Measurements from ENCODE around the gene THOC6. TPM values are rescaled to one million over a fixed set of nuclear protein-coding genes. Genes with fewer than 3 reads are reported as not detected.

The THOC6 gene
- total RNA-seq, 2 donors from 2014 or later, result 22.9 to 28.0 TPM

- H3K4me3 ChIP-seq, result no peak overlapping the region
- H3K27ac ChIP-seq, result no peak overlapping the region
- no peak for DNase-seq (ENCODE audit: low spot score)
- H3K36me3 ChIP-seq, result no peaks in the 10 kb centered on the region
- 95% methylated on average over 24 of the region's 24 CpGs for WGBS
- no peak for TF ChIP-seq POLR2A (IDR thresholded peaks at IDR 0.05)
- TF ChIP-seq CTCF (IDR thresholded peaks at IDR 0.05), result no peak
- no peak for TF ChIP-seq POLR2AphosphoS5 (IDR thresholded peaks at IDR 0.05)
- intact Hi-C loops (cut with DNase I), result no loop called here
- peaks cover 25% of the 10 kb centered on the region for H3K4me1 ChIP-seq (replicated peaks)
- no peaks in the 10 kb centered on the region for H3K27me3 ChIP-seq (replicated peaks; ENCODE audit: insufficient read depth)
- H3K9me3 ChIP-seq, result no peaks in the 10 kb centered on the region
Measured at GRCh38 chr16:3026609-3027488, 3.0 kb downstream of the THOC6 start.

- no peaks in the 10 kb centered on the region for H3K27me3 ChIP-seq (replicated peaks; ENCODE audit: insufficient read depth)
- H3K27ac ChIP-seq, result no peak overlapping the region
- DNase-seq (ENCODE audit: low spot score), result no peak
- H3K4me1 ChIP-seq (replicated peaks), result peaks cover 19% of the 10 kb centered on the region
- H3K9me3 ChIP-seq, result no peaks in the 10 kb centered on the region
- intact Hi-C loops (cut with DNase I), result no loop called here
- TF ChIP-seq CTCF (IDR thresholded peaks at IDR 0.05), result no peak
- WGBS, result 87% methylated on average over 8 of the region's 8 CpGs
- no peak overlapping the region for H3K4me3 ChIP-seq
- no peaks in the 10 kb centered on the region for H3K36me3 ChIP-seq
Measured at GRCh38 chr16:3027489-3027795, 3.6 kb downstream of the THOC6 start.

GRCh38 chr16:3027983-3028715 is 4.3 kb downstream of the THOC6 start:
- peak; percentile 74 to 89 (median 88) for TF ChIP-seq CTCF (IDR thresholded peaks at IDR 0.05)
- TF ChIP-seq POLR2A (IDR thresholded peaks at IDR 0.05), result peak; percentile 52
- TF ChIP-seq POLR2AphosphoS5 (IDR thresholded peaks at IDR 0.05), result peak; percentile 75
- 16% methylated on average over 45 of the region's 58 CpGs for WGBS

GRCh38 chr16:3028716-3029319 is 5.0 kb downstream of the THOC6 start:
- DNase-seq (ENCODE audit: low spot score), result no peak
- H3K4me1 ChIP-seq (replicated peaks), result peaks cover 9% of the 10 kb centered on the region
- no peaks in the 10 kb centered on the region for H3K36me3 ChIP-seq
- H3K27ac ChIP-seq, result no peak overlapping the region
- no peaks in the 10 kb centered on the region for H3K9me3 ChIP-seq
- H3K4me3 ChIP-seq, result no peak overlapping the region
- H3K27me3 ChIP-seq (replicated peaks; ENCODE audit: insufficient read depth), result no peaks in the 10 kb centered on the region
- TF ChIP-seq POLR2A (IDR thresholded peaks at IDR 0.05) (no peak), CTCF (IDR thresholded peaks at IDR 0.05) (no peak), POLR2AphosphoS5 (IDR thresholded peaks at IDR 0.05) (no peak)
- intact Hi-C loops (cut with DNase I), result no loop called here
- 27% methylated on average over 15 of the region's 15 CpGs for WGBS

More at GRCh38 chr16:3027983-3028715, 4.3 kb downstream of the THOC6 start:
- no peaks in the 10 kb centered on the region for H3K27me3 ChIP-seq (replicated peaks; ENCODE audit: insufficient read depth)
- peak; percentile 85 for DNase-seq (ENCODE audit: low spot score)
- no peaks in the 10 kb centered on the region for H3K36me3 ChIP-seq
- H3K4me3 ChIP-seq, result no peak overlapping the region
- peaks cover 12% of the 10 kb centered on the region for H3K4me1 ChIP-seq (replicated peaks)
- peak overlapping the region; percentile 12 to 28 for H3K27ac ChIP-seq
- H3K9me3 ChIP-seq, result no peaks in the 10 kb centered on the region
- intact Hi-C loops (cut with DNase I), result no loop called here
